Measurements from ENCODE around the gene TBC1D2B. TPM values are rescaled to one million over a fixed set of nuclear protein-coding genes. Genes with fewer than 3 reads are reported as not detected.

TBC1D2B gene
- polyA plus RNA-seq, 1 donor (not counting 4 experiments of a cell fraction or from before 2014, with no cell fraction given): 27.0 TPM

GRCh38 chr15:78047761-78048627, 29.5 kb downstream of the TBC1D2B start:
- Histone ChIP-seq H3K9me1 (ENCODE audit: control insufficient read depth, extremely low read depth, insufficient read depth, low read length) (peaks cover 2% of the 10 kb centered on the region), H4K20me1 (ENCODE audit: control insufficient read depth, extremely low read depth, insufficient read depth, low read length) (no peaks in the 10 kb centered on the region), H3K27ac (ENCODE audit: control insufficient read depth, insufficient read depth, low read length) (no peak overlapping the region), H3K4me3 (ENCODE audit: control insufficient read depth in 2 of 3, extremely low read depth in 1 of 3, insufficient read depth in 2 of 3, low read depth in 1 of 3, low read length in 3 of 3) (no peak overlapping the region), H3K4me2 (ENCODE audit: control insufficient read depth, extremely low read depth, insufficient read depth, low read depth, low read length) (no peak overlapping the region), H3K9ac (ENCODE audit: control insufficient read depth, extremely low read depth, insufficient read depth, low read length) (no peak overlapping the region), H3K4me1 (ENCODE audit: control insufficient read depth, extremely low read depth, insufficient read depth, low read length) (no peaks in the 10 kb centered on the region), H3K9me3 (ENCODE audit: control insufficient read depth, low read depth, low read length) (no peaks in the 10 kb centered on the region), H3K36me3 (ENCODE audit: control insufficient read depth in 2 of 2, extremely low read depth in 1 of 2, insufficient read depth in 2 of 2, low read length in 2 of 2) (peaks cover under 1 to 7% of the 10 kb centered on the region in 2 experiments), H2AFZ (ENCODE audit: control insufficient read depth, low read length) (no peak overlapping the region), H3K79me2 (ENCODE audit: control insufficient read depth, insufficient read depth, low read length) (no peaks in the 10 kb centered on the region), H3K27me3 (ENCODE audit: control insufficient read depth, extremely low read depth, insufficient read depth, low read length) (no peaks in the 10 kb centered on the region)
- DNase-seq (ENCODE audit: low read depth, low spot score) (no peak), FAIRE-seq (no peak)
- dilution Hi-C loops (cut with MboI; ENCODE audit: extremely low pct_ligation_motif_present, low sequenced_read_pairs): no loop called here
- TF ChIP-seq EZH2 (IDR thresholded peaks at IDR 0.05; ENCODE audit: low read length): no peak
- TF ChIP-seq CTCF (optimal IDR thresholded peaks at IDR 0.05 in 1 of 3, IDR thresholded peaks at IDR 0.05 in 1 of 3, conservative IDR thresholded peaks at IDR 0.05 in 1 of 3; ENCODE audit: extremely low read depth in 1 of 3, insufficient read depth in 2 of 3, low read length in 3 of 3): no peak

GRCh38 chr15:78046796-78047341, 30.6 kb downstream of the TBC1D2B start:
- H2AFZ ChIP-seq (ENCODE audit: control insufficient read depth, low read length): no peak overlapping the region
- H3K9ac ChIP-seq (ENCODE audit: control insufficient read depth, extremely low read depth, insufficient read depth, low read length): no peak overlapping the region
- peaks cover 2% of the 10 kb centered on the region for H3K9me1 ChIP-seq (ENCODE audit: control insufficient read depth, extremely low read depth, insufficient read depth, low read length)
- no peaks in the 10 kb centered on the region for H3K27me3 ChIP-seq (ENCODE audit: control insufficient read depth, extremely low read depth, insufficient read depth, low read length)
- H4K20me1 ChIP-seq (ENCODE audit: control insufficient read depth, extremely low read depth, insufficient read depth, low read length): no peaks in the 10 kb centered on the region
- H3K4me1 ChIP-seq (ENCODE audit: control insufficient read depth, extremely low read depth, insufficient read depth, low read length): no peaks in the 10 kb centered on the region
- dilution Hi-C loops (cut with MboI; ENCODE audit: extremely low pct_ligation_motif_present, low sequenced_read_pairs): no loop called here
- no peak overlapping the region for H3K27ac ChIP-seq (ENCODE audit: control insufficient read depth, insufficient read depth, low read length)
- FAIRE-seq (no peak), DNase-seq (ENCODE audit: low read depth, low spot score) (no peak)
- H3K79me2 ChIP-seq (ENCODE audit: control insufficient read depth, insufficient read depth, low read length): no peaks in the 10 kb centered on the region
- no peak overlapping the region for H3K4me2 ChIP-seq (ENCODE audit: control insufficient read depth, extremely low read depth, insufficient read depth, low read depth, low read length)
- TF ChIP-seq CTCF (optimal IDR thresholded peaks at IDR 0.05 in 1 of 3, IDR thresholded peaks at IDR 0.05 in 1 of 3, conservative IDR thresholded peaks at IDR 0.05 in 1 of 3; ENCODE audit: extremely low read depth in 1 of 3, insufficient read depth in 2 of 3, low read length in 3 of 3) (no peak), EZH2 (IDR thresholded peaks at IDR 0.05; ENCODE audit: low read length) (no peak)
- H3K4me3 ChIP-seq (ENCODE audit: control insufficient read depth in 2 of 3, extremely low read depth in 1 of 3, insufficient read depth in 2 of 3, low read depth in 1 of 3, low read length in 3 of 3): no peak overlapping the region
- peaks cover 8 to 10% of the 10 kb centered on the region in 2 experiments for H3K36me3 ChIP-seq (ENCODE audit: control insufficient read depth in 2 of 2, extremely low read depth in 1 of 2, insufficient read depth in 2 of 2, low read length in 2 of 2)
- H3K9me3 ChIP-seq (ENCODE audit: control insufficient read depth, low read depth, low read length): no peaks in the 10 kb centered on the region

All from keratinocyte (primary cell).